Activated T-helper 1 cell treated with Interleukin-2 at 50 U/mL for 16 hours (primary cell): ENCODE data around the gene RADX.
A peak's percentile ranks its signal among the peaks of the same experiment; 100 is the strongest.
"Not testable (repeated sequence)": the region's sequence is repeated elsewhere in the genome, so short reads cannot be mapped to it uniquely, and the experiment has no call there.

ENCODE experiments used
- DNase-seq: peaks from one replicate; pipeline ENCODE4 v3.0.0-alpha.2; 2020; ENCODE audit warnings: low read depth

RADX gene

GRCh38 chrX:106611679-106612392 is at the start of gene RADX:
RADX (plus strand) TSS chrX:106611978; CDS start chrX:106612081, 103 bp downstream.
- peak; percentile 72 for DNase-seq

- DNase-seq, result no peak
Observed at GRCh38 chrX:106564986-106565385, 46.8 kb upstream of the RADX start.

GRCh38 chrX:106566362-106566761 is 45.4 kb upstream of the RADX start:
- DNase-seq, result no peak

- no peak for DNase-seq
Observed at GRCh38 chrX:106581856-106582255, 29.9 kb upstream of the RADX start.

- DNase-seq, result no peak
Observed at GRCh38 chrX:106585478-106585877, 26.3 kb upstream of the RADX start.

- DNase-seq, result no peak
Observed at GRCh38 chrX:106588801-106589200, 23.0 kb upstream of the RADX start.

- DNase-seq, result no peak
Observed at GRCh38 chrX:106599411-106599810, 12.4 kb upstream of the RADX start.

GRCh38 chrX:106606571-106606970 is 5.2 kb upstream of the RADX start:
- no peak for DNase-seq

- no peak for DNase-seq
Observed at GRCh38 chrX:106608016-106608415, 3.8 kb upstream of the RADX start.

GRCh38 chrX:106611317-106611678 is 480 bp upstream of the RADX start:
- DNase-seq, result no peak

- DNase-seq, result no peak
Observed at GRCh38 chrX:106612393-106612763, 600 bp downstream of the RADX start.

GRCh38 chrX:106613277-106613676 is 1.5 kb downstream of the RADX start:
- no peak for DNase-seq

GRCh38 chrX:106615041-106615440 is 3.3 kb downstream of the RADX start:
- DNase-seq, result no peak

GRCh38 chrX:106619797-106620196 is 8.0 kb downstream of the RADX start:
- DNase-seq, result no peak

- DNase-seq, result no peak
Observed at GRCh38 chrX:106621836-106622235, 10.1 kb downstream of the RADX start.

GRCh38 chrX:106626789-106627188 is 15.0 kb downstream of the RADX start:
- no peak for DNase-seq

- no peak for DNase-seq
Observed at GRCh38 chrX:106631615-106632014, 19.8 kb downstream of the RADX start.

- no peak for DNase-seq
Observed at GRCh38 chrX:106649523-106650428, 38.0 kb downstream of the RADX start.

- DNase-seq, result not testable (repeated sequence)
Observed at GRCh38 chrX:106653625-106654024, 41.8 kb downstream of the RADX start.

GRCh38 chrX:106670631-106671030 is 58.9 kb downstream of the RADX start:
- no peak for DNase-seq

GRCh38 chrX:106672527-106672926 is 60.7 kb downstream of the RADX start:
- no peak for DNase-seq

- DNase-seq, result no peak
Observed at GRCh38 chrX:106680716-106681115, 68.9 kb downstream of the RADX start.

GRCh38 chrX:106684207-106684606 is 72.4 kb downstream of the RADX start:
- DNase-seq, result no peak
